C1 segment of cervical spinal cord (tissue), 14 donors: ENCODE results near the gene ZNF507.
"Not testable (repeated sequence)": the region's sequence is repeated elsewhere in the genome, so short reads cannot be mapped to it uniquely, and the experiment has no call there.

Source experiments
- DNase-seq, 14 donors: peaks; one replicate each; lab custom pipeline; 2025; lab: John Stamatoyannopoulos, UW

ZNF507 gene

GRCh38 chr19:32407004-32407992, 61.9 kb downstream of the ZNF507 start:
- DNase-seq, result peak in 4 of 14 donors; percentile 15 to 70 (median 22)

- no peak for DNase-seq
These were observed 69.8 kb downstream of the ZNF507 start for GRCh38 chr19:32415246-32415645.

- no peak for DNase-seq
These were observed 70.3 kb downstream of the ZNF507 start for GRCh38 chr19:32415669-32416068.

DNA sequence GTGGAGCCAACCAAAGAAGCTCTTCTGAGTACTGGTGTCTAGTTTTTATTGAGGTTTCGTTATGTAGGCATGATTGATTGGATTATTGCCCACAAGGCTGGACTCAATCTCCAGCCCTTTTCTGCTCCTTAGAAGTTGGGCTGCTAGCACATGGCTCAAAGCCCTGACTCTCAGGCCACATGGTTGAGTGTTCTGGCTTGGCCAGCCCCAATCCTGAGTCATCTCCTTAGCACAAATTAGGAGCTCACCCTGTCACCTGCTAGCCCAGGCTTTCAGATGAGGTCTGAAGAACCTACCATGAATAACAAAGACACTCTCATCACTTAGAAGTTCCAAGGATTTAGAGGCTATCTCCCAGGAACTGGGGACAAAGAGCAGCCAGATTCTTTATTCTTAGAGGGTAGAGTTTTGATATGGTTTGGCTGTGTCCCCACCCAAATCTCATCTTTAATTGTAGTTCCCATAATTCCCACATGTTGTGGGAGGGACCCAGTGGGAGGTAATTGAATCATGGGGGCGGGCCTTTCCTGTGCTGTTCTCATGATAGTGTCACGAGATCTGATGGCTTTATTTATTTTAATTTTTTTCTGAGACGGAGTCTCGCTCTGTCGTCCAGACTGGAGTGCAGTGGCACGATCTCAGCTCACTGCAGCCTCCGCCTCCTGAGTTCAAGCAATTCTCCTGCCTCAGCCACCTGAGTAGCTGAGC, 71.5 kb downstream of the ZNF507 start:
- DNase-seq, result peak in 2 of 14 donors; percentile 6 to 33

- DNase-seq, result no peak
These were observed 72.7 kb downstream of the ZNF507 start for GRCh38 chr19:32418155-32418554.

- no peak for DNase-seq
These were observed 76.4 kb downstream of the ZNF507 start for GRCh38 chr19:32421589-32422361.

- no peak for DNase-seq
These were observed 77.0 kb downstream of the ZNF507 start for GRCh38 chr19:32422435-32422834.

DNA sequence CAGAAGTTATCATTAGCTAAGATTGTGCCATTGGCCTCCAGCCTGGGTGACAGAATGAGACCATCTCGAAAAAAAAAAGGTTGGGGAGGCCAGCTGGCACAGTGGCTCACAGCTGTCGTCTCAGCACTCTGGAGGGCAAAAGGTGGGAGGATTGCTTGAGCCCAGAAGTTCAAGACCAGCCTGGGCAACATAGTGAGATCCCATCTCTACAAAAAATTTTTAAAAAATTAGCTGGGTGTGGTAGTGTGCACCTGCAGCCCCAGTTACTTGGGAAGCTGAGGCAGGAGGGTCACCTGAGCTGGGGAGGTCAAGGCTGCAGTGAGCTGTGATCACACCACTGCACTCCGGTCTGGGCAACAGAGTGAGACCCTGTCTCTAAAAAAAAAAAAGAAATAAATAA, 78.5 kb downstream of the ZNF507 start:
- not testable (repeated sequence) for DNase-seq

DNA sequence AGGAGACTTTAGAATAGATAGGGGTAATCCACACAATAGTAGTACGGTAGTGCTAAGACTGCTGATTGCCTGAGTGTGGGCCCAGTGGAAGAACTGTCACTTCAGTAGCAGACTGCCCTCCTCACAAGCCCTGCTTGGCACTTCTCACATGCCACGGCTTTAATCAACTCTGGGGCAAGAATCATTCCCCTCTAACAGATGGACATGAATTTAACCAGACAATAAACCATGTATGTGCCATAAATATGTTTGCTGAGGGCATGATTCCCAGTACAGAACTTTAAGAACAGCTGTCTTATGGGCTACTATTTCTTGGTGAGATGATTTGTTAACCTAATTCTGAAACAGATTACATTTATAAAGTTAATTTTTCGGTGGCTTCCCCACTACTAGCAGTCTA, 82.1 kb downstream of the ZNF507 start:
- no peak for DNase-seq

- DNase-seq, result no peak
These were observed 91.3 kb downstream of the ZNF507 start for GRCh38 chr19:32436692-32437091.

DNA sequence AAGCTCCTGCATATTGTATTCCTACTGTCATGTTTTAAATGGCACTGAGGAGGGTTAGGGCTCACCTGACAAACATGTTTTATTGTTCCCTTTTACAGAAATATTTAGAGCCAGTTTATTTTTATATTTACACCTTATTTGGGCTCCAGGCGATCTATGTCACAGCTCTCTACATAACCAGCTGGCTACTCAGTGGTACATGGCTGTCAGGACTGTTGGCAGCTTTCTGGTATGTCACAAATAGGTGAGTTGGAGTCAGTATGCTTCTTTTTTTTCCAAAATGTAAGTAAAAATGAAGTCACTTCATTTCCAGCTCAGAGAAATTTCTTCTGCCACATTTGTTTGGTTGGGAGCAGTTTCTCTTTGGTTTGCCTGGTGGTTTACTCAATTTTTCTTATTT, 91.7 kb downstream of the ZNF507 start:
- DNase-seq, result peak in 1 of 14 donors; percentile 18
